ENCODE results near the gene HIGD2A.
"Not testable (repeated sequence)": the region's sequence is repeated elsewhere in the genome, so short reads cannot be mapped to it uniquely, and the experiment has no call there.

The HIGD2A gene

DNA sequence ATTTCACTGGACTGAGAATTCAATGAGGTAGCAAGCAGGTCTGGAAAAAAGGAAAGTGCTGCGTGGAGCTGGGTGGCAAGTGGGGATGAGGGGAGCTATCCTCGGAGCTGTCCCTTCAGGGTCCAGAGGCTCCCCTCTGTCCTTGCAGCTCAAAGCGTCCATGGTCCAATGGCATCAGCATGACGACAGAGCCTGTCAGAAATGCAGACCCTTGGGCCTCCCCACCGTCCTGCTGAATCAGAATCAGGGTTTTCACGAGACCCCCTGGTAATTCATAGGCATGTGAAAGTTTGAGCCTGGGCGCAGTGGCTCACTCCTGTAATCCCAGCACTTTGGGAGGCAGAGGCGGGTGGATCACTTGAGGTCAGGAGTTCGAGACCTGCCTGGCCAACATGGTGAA, 5.5 kb downstream of the HIGD2A start:
- DNase-seq (ENCODE audit: low read depth in 1 of 2, low spot score in 1 of 2): no peak

DNA sequence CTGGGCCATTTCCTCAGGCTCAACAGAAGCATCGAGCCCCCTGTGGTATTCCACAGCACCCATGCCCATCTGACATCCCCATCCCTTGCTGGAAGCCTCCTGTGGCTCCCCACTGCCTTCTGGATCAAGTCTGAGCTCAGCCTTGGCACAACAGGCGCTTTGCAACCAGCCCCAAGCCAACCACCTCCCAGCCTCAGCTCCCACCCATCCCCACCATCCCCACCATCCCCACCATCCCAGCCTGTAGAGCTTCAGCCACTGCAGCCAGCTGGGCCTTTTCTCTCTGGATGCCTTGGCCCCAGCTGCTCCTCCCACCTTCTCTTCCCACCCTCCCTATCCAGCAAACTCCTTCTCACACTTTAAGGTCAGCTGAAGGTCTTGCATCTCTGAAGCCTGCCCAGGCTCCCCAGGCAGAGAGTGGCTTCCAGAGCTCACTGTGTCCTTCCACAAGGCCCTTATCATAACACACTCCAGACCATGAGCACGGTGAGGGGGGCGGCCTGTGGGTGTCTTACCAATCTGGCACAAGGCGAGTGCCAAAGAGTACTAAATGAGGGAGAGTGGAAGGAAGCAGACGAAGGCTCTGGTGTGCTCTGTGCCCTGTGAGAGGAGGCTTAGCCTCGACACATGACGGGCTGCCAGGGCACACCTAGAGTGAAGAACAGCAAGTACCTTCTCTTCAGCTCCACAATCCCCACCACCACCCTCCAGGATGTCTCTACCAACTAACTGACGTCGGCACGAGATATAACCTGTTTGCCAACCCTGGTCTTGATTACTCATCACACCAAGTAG, 6.5 kb downstream of the HIGD2A start:
- DNase-seq (ENCODE audit: low read depth in 1 of 2, low spot score in 1 of 2): no peak

DNA sequence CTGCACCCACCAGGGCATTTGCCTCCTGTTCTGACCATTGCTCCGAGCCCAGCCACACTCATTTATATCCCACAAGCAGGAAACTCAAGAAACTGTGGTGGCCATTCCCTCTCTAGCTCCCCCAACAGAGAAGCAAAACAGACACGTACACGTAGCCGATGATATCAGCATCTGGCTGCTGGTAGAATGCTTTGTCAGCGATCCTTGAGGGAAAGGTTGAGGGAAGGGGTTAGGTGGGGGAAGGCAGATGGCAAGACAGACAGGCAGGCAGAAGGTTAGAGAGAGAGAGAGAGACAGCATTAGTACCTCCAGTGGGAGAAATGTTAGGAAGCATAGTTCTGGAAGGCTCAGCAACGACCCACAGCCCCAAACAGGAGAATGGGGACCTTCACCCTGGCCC, 7.8 kb downstream of the HIGD2A start:
- no peak for DNase-seq (ENCODE audit: low read depth in 1 of 2, low spot score in 1 of 2)

DNA sequence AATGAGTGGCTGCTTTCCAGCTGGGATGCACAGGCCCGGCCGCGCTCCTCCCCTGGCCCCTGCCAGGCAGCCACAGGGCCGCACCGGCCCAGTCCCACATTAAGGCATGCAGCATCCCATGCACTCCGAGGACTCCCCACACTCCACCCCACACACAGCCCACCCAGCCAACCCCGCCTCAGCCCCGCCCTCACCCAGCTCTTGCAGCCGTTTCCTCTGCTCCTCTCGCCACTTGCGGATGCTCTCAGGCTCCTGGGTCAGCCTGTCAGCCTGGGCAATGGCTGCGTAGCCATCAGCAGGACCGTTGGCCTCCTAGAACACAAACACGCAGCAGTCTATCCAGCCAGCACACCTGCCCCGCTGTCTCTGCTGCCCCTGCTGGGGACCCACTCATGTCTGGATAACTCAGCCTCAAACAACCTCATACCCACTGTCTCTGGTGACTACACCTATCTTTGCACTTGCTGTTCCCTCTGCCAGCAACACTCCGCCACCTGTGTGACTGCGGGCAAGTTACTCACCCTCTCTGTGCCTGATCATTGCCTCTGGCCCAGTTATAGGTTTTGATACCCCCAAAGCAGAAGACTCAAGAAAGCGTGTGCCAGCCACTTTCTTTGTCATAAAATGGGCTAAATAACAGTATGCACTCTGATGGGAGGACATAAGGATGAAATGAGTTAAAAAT, 9.3 kb downstream of the HIGD2A start:
- no peak for DNase-seq (ENCODE audit: low read depth in 1 of 2, low spot score in 1 of 2)

DNA sequence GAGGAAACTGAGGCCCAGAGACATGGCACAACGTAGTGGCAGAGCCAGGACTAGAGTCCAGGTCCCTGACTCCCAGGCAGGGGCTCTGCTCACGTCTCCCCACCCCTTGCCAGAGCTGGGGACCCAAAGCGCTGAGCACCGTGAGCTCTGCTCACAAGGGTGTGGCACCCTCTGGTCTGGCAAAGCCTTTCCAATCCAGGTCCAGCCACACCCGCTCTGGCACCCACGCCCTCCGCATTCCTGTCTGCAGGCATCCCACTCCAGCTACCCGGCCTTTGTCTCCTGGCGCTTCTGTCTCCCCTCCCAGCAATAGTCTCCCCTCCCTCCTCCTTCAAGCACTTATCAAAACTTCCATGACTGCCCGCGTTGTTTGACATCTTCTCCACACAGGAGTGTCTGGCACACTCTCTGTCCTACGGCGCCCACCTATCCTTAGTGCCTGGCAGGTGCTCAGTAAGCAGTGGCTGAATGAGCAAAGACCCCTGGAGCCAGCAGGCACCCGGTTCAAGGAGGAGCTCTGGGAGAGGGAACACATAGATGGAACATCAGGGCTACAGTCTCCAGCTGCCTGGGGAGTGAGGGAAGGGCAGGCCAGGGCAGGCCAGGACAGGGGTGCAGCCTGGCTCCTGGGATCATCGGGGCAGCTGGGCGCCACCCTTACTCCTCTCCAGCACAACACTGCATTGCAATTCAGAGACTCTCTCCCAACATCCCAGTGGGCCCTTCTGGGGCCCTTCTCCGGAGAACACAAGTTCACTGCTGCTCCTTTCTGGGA, 12.0 kb downstream of the HIGD2A start:
- no peak for DNase-seq (ENCODE audit: low read depth in 1 of 2, low spot score in 1 of 2)

DNA sequence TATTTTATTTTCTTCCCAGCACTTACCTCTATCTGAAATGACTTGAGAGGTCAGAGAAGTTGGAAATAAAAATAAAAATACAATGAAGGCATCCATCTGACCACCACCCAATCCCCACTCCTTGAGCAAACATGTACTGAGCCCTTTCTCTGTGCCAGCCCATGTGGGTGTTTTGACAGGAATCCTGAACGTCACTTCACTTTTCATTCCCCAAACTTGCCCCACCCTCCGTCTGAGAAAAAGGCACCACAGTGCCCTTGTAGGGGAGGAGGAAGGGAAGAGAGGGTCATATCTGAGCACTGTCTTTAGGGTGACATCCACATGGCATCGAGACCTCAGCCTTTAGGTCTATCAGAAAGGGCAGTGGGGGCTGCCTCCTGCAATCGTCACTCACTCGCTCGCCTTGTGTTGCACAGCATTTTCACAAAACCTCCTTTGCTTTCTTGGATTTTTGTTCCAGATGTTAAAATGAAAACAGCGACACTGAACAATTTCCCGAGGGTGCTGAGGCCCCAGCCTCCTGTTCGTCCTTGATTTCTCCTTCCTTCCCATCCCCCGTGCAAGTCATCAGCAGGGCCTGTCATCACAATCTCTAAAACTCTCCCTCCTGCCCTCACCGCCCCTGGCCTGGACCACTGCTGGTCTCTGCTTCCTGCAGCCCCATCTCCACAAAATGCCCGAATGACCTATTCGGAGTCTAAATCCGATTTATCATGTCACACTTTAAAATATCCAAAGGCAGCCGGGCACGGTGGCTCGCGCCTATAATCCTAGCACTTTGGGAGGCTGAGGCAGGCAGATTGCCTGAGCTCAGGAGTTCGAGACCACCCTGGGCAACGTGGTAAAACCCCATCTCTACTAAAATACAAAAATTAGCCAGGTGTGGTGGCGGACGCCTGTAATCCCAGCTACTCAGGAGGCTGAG, 13.0 kb downstream of the HIGD2A start:
- no peak for DNase-seq (ENCODE audit: low read depth in 1 of 2, low spot score in 1 of 2)

DNA sequence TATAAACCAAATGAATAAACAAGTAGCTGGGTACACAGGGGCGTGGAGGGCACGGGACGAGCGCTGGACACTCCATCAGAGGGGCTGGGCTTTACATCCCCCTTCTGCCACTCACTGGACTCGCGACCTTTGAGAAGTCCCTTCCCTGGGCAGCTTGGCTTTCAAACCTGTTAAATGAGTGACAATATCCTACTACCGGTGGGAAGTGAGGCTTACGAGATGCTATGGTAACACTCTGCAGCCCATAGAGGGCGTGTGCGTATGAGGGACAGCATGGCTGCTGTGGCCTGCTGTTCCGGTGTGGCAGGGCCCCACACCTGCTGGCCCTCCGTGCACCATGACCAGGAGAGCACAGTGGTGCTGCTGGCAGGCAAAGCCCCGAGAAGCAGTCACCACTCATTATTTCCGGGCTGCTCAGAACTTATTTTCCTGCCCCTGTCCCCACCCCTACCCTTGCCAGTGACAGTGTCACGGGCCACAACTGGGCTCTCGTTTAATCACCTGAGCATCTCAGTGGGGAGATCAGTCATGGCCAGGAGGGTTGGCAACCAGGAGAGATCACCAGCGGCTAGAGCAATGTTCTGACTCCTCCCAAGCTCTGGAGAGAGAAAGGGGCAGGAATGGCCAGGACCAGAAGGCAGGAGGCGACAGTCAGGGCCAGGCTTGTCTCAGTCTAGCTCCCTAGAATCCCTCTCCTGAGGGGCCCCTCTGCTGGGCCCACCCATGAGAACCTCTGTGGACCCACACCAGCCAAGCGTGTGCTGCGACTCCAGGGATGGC, 17.3 kb downstream of the HIGD2A start:
- no peak for DNase-seq (ENCODE audit: low read depth in 1 of 2, low spot score in 1 of 2)

DNA sequence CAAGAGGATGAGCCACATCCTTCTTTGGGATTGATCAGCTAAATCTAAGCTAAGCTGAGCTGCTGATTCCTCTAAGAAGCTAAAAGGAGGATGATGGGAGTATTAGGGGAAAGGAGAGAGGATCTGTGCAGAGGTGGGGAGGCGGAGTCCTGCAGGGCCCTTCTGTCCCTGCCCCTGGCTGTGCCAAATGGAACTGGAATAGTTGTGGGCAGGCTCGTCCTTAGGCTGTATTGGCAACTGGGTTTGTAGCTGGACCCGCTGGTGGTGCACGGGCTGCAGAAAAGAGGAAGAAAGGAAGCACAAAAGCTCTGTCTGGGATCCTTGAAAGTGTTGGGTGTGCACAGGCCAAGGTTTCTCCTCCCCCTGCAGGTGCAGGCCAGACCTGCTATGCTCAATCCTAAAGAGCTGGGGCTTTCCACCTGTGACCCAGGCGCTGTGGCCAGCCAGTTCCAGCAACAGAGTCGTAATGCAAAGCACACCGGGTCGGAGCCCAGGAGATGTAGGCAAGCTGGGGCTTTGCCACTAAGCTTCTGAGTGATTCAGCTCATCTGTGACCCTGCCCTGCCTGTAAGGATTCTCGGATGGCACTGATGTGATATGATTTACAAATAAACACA, 18.0 kb downstream of the HIGD2A start:
- DNase-seq (ENCODE audit: low read depth in 1 of 2, low spot score in 1 of 2): no peak

DNA sequence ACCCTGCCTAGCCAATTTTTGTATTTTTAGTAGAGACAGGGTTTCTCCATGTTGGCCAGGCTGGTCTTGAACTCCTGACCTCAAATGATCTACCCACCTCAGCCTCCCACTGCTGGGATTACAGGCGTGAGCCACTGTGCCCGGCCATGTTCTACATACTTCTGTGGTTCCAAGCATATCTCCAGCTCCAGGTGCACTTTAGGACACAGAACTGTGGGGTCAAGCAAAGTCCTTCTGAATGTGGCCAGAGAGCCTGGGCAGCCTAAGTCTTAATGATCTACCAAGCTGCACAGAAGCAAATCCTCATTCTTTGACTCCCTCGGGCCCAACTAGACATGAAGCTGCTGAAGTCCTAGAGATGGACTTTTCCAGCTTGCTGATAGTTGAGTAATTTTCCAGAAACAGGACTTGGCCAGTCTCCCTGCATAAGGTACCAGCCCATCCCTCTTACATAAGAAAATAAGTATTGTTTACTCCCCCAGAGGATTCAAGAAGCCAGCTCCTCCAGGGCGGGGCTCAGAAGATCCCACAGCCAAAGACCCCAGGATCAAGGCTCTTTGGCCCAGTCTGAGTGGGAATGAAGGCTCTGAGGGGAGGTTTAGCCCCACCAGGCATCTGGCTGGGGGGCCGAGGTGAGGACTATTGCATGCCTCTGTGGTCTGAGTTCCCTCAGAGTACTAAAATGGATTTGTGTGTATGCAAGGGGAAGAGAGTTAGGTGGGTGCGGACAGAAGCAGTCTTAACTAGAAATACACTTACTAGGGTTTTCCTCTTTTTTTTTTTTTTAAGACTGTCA, 19.1 kb downstream of the HIGD2A start:
- DNase-seq (ENCODE audit: low read depth in 1 of 2, low spot score in 1 of 2): no peak

DNA sequence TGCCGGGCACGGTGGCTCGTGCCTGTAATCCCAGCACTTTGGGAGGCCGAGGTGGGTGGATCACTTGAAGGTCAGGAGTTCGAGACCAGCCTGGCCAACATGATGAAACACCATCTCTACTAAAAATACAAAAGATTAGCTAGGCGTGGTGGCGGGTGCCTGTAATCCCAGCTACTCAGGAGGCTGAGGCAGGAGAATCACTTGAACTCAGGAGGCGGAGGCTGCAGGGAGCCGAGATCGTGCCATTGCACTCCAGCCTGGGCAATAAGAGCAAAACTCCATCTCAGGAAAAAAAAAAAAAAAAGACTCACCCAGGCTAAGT, 19.7 kb downstream of the HIGD2A start:
- not testable (repeated sequence) for DNase-seq (ENCODE audit: low read depth in 1 of 2, low spot score in 1 of 2)

DNA sequence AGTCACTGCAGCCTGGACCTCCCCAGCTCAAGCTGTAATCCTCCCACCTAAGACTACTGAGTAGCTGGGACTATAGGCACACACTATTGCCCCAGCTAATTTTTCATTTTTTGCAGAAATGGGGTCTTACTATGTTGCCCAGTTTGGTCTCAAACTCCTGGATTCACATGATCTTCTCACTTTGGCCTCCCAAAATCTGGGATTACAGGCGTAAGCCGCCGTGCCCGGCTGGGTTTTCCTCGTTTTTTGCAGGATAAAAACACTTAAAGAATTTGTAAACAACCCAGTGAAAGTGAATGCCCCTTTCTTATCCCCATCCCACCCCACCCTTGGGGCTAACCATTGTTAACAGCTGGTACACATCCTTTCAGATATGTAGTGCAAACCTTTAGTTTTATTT, 20.0 kb downstream of the HIGD2A start:
- DNase-seq (ENCODE audit: low read depth in 1 of 2, low spot score in 1 of 2): no peak

DNA sequence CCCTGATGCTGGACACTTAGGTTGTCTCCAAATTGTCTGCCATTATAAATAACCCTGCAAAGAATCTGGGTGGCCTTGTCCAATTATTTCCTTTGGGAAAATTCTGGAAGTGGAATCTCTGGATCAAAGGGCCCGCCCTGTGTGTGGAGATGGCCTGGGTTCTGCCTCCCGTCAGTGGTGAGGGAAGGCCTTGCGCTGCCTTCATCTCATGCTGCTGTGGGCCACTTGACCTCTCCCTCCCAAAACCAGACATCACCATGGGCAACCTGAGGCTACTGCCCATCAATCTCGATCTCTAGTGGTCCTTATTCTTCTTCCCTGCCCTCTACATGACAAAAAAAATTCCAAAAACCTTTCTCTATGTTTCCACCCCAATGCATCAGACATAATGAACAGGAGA, 21.2 kb downstream of the HIGD2A start:
- no peak for DNase-seq (ENCODE audit: low read depth in 1 of 2, low spot score in 1 of 2)

DNA sequence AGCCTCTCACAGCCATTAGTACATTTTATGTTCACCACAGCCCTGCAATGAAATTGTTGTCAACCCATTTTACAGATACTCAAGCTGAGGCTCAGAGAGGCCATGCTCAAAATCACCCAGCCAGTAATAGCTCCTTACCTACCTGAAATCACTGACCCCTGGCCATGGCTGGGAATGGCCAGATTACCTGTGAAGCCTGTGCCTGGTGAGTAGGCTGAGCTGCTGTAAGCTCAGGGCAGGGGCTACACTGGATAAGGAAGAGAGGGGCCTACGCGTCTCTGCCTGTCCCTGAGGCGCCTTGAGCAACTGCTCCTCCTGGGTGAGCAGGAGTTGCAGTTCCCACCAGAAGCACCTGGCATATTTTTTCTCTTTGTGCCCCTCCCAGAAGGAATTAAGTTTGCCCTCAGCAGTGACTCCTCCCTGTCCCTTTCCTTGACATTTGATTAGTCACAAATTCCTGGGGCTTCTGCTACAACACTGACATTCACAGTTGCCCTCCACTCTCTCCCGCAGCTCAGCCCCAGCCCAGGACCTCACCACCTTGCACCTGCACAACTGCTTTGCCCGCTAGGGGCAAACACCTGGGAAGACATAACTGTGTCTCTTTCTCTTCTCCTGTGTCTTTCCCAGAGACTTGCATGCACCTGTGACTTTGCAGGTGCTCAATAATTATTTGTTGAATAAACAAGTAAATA, 22.1 kb downstream of the HIGD2A start:
- no peak for DNase-seq (ENCODE audit: low read depth in 1 of 2, low spot score in 1 of 2)

DNA sequence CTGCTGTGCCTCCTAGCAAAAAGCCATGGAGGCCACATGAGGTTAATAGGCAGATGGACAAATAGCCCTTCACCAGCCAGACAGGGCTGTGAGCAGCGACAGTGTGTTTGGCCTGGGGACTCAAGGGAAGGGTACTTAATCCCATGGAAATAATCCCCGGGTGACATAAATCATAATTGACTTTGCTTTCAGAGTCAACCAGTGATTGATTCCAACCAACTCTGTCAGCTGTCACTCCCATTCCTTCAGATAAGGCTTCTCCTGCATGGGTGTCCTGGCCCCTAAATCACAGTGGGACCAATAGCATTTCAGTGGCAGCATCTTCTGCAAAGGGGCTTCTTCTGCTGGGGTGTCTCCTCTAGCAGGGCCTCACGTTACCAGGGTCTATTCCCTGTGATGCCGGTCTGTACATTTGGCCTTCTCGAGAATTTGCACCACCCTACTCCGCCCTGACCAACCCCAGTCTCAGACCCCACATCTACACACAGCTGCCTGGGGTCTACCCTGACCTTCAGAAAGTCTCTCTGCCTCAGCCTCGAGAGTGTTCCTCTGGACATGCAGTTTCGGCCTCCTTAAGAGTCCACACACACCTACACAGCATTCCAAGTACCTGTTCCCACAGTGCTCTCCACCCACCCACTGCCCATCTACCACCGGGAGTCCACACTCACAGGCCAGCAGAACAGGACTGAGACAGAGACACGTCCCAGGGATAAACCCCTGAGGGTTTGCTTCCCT, 24.1 kb downstream of the HIGD2A start:
- DNase-seq (ENCODE audit: low read depth in 1 of 2, low spot score in 1 of 2): no peak

DNA sequence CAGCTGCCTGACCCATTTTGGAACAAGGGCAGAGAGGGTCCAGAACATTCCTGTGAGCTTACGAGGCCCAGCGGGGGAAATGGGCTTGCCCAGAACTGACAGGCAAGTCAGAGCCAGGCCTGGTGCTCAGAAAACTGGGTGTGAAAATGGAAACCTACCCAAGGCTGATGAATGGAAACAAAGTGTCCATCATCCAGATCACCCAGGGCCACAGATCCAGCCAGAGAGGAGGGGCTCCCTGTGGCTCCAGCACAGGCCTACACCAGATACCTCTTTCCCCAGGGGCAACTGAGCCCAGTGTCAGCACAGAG, 24.7 kb downstream of the HIGD2A start:
- DNase-seq (ENCODE audit: low read depth in 1 of 2, low spot score in 1 of 2): no peak

DNA sequence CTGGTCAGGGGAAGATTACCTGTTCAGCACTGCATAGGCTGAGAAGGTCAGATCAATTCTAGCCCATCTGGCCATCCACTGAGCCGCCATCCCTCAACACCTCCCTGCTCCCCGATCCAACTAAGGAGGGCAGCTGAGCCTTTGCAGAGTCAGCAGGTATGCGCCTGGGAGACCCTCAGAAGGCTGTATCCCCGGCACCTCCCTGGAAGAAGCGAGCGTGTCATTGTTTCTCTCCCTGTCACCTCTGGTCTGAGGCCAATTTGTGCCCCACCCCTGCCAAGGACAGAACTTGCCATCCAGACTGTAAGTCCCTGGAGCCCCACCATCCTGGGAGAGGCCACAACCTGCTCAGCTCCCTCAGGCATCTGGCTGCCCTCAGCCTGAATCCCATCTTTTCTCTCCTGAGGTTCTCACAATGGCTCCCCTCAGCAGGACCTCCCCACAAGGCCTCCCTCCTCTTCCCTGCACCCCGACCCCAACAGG, 25.2 kb downstream of the HIGD2A start:
- no peak for DNase-seq (ENCODE audit: low read depth in 1 of 2, low spot score in 1 of 2)

DNA sequence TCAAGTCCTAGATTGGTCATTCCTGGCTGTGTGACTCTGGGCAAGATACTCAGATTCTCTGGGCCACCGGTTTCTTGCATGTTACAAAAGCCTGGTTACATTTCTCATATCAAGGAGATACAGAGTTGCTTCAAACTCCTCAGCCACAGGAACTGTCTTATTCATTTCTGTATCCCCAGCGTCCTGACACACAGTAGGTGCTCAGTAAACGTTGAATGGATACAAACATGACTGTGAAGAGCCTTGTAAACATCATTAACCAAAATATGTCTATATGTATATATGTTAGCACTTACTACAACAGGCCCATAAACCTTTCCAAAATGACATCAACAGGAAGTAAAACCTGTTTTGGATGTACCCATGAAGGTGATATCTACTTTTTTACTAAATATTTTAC, 26.2 kb downstream of the HIGD2A start:
- no peak for DNase-seq (ENCODE audit: low read depth in 1 of 2, low spot score in 1 of 2)
